Gastrocnemius medialis (tissue), 4 donors: ENCODE results near the gene TNFRSF1A. TPM values are rescaled to one million over a fixed set of nuclear protein-coding genes. Genes with fewer than 3 reads are reported as not detected.

Source experiments
- ATAC-seq, 2 donors: fragments of 150-250 bp; one replicate each; pipeline ENCODE4 v1.9.1; 2016
- DNase-seq, 2 donors: peaks; one replicate each; pipeline ENCODE4 v3.0.0-alpha.2; 2019
- H3K27ac ChIP-seq, 4 donors: fragments of 200-600 bp; sonication (generic); 1 replicate in 1 of 4; 2 replicates in 3 of 4; pipeline ENCODE4 v1.5.1; 2016 to 2018; ENCODE audit warnings: mild to moderate bottlenecking in 2 of 4, moderate library complexity in 1 of 4
- H3K27me3 ChIP-seq, 3 donors: fragments of 200-600 bp; sonication (generic) in 2 of 3; 1 replicate in 1 of 3; 2 replicates in 2 of 3; pipeline versions ENCODE4 v1.5.1 to v1.6.0; 2016 to 2019; ENCODE audit warnings: mild to moderate bottlenecking in 1 of 3, moderate library complexity in 1 of 3
- H3K36me3 ChIP-seq, 2 donors: fragments of 200-600 bp; sonication (generic) in 1 of 2; one replicate each; pipeline ENCODE4 v1.5.1; 2017 to 2018
- H3K4me1 ChIP-seq, 2 donors: fragments of 200-600 bp; sonication (generic) in 1 of 2; one replicate each; pipeline ENCODE4 v1.5.1; 2016 to 2017; ENCODE audit warnings: mild to moderate bottlenecking in 2 of 2
- H3K4me3 ChIP-seq, 4 donors: fragments of 200-600 bp; sonication (generic) in 3 of 4; 1 replicate in 1 of 4; 2 replicates in 3 of 4; pipeline ENCODE4 v1.5.1; 2016 to 2019; ENCODE audit warnings: mild to moderate bottlenecking in 2 of 4
- H3K9me3 ChIP-seq, 3 donors: fragments of 200-600 bp; sonication (generic) in 2 of 3; 1 replicate in 1 of 3; 2 replicates in 2 of 3; pipeline ENCODE4 v1.5.1; 2016 to 2019
- POLR2A ChIP-seq, 2 donors: fragments of 450-650 bp; IDR thresholded peaks; one replicate each; pipeline ENCODE4 v1.6.1; 2017; ENCODE audit warnings: antibody characterized with exemption in 2 of 2, mild to moderate bottlenecking in 2 of 2, moderate library complexity in 2 of 2
- in situ Hi-C, 4 donors: fragments of 200-750 bp; cut with MboI; loops; one replicate each; pipeline versions ENCODE4 v1.15.0 to v1.8.0; 2017; ENCODE audit warnings: low sequenced_read_pairs in 4 of 4
- intact Hi-C: fragments of 100-400 bp; cut with DNase I; formaldehyde crosslinking; loops from one replicate; pipeline ENCODE4 v1.15.1; 2023; ENCODE audit warnings: low total_unique reads
- total RNA-seq, 4 donors: library from RNA; depleted of rRNA; stranded (reverse); fragments of >200 nt; gene quantifications; one replicate each; pipeline versions ENCODE4 v1.1.0 to v1.2.3, GENCODE V29; 2016
- TF ChIP-seq, protein P1 (sequence below), 5 experiments: fragments of 450-650 bp in 3 of 5; fragments of 200-600 bp in 2 of 5; sonication (generic) in 2 of 5; IDR thresholded peaks in 4 of 5; conservative IDR thresholded peaks in 1 of 5; 1 replicate in 4 of 5; 2 replicates in 1 of 5; pipeline ENCODE4 v1.5.1; 2016 to 2019; ENCODE audit warnings: antibody characterized with exemption in 5 of 5, mild to moderate bottlenecking in 3 of 5, moderate library complexity in 3 of 5

TNFRSF1A gene
- total RNA-seq, 4 donors from 2014 or later, result 103 to 220 (median 193) TPM

DNA sequence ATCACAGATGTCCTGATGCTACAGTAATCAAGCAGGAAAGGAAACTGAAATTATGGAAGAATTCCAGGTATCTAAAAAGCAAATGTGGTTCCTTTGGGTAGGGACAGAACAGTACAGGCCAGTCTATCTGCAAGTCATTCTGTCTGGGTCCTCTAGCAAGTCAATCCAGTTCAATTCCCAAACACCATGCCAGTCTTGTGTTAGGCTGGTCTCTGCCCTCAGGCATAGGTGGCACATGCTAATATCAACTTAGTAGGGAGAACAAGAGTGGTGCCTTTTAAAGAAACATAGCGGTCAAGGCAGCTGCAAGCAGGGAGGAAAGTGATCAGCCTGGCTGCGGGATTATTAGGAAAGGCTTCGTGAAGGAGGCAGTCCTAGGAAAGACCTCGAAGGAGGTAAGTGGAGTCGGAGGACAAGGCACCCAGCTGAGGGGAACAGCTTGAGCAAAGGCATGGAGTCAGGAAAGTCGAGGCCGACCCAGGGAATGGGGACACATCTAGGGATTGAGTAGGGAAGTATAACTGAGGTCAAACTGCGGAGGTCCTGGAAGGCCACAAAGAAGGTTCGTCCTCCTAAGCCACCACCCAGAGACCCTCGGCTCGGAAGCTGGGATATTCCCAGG is 35.2 kb downstream of the TNFRSF1A start:
- Histone ChIP-seq H3K4me3 (no peak overlapping the region), H3K27me3 (peaks cover 14 to 16% (median 16%) of the 10 kb centered on the region in 3 donors), H3K36me3 (no peaks in the 10 kb centered on the region), H3K9me3 (no peaks in the 10 kb centered on the region), H3K27ac (no peak overlapping the region), H3K4me1 (no peaks in the 10 kb centered on the region)
- DNase-seq (no peak), ATAC-seq (no peak)
- intact Hi-C loops, result no loop called here
- TF ChIP-seq, protein P1, sequence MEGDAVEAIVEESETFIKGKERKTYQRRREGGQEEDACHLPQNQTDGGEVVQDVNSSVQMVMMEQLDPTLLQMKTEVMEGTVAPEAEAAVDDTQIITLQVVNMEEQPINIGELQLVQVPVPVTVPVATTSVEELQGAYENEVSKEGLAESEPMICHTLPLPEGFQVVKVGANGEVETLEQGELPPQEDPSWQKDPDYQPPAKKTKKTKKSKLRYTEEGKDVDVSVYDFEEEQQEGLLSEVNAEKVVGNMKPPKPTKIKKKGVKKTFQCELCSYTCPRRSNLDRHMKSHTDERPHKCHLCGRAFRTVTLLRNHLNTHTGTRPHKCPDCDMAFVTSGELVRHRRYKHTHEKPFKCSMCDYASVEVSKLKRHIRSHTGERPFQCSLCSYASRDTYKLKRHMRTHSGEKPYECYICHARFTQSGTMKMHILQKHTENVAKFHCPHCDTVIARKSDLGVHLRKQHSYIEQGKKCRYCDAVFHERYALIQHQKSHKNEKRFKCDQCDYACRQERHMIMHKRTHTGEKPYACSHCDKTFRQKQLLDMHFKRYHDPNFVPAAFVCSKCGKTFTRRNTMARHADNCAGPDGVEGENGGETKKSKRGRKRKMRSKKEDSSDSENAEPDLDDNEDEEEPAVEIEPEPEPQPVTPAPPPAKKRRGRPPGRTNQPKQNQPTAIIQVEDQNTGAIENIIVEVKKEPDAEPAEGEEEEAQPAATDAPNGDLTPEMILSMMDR (IDR thresholded peaks at IDR 0.05 in 4 of 5, conservative IDR thresholded peaks at IDR 0.05 in 1 of 5), result no peak
- no peak for TF ChIP-seq POLR2A (IDR thresholded peaks at IDR 0.05)
- in situ Hi-C loops, result no loop called here

- H3K9me3 ChIP-seq, result no peaks in the 10 kb centered on the region
- DNase-seq (no peak), ATAC-seq (no peak)
- H3K4me3 ChIP-seq, result no peak overlapping the region
- H3K27ac ChIP-seq, result no peak overlapping the region
- intact Hi-C loops, result no loop called here
- TF ChIP-seq, protein P1 (IDR thresholded peaks at IDR 0.05 in 4 of 5, conservative IDR thresholded peaks at IDR 0.05 in 1 of 5), result no peak
- TF ChIP-seq POLR2A (IDR thresholded peaks at IDR 0.05), result no peak
- H3K4me1 ChIP-seq, result no peaks in the 10 kb centered on the region
- peaks cover 12 to 13% (median 13%) of the 10 kb centered on the region in 3 donors for H3K27me3 ChIP-seq
- in situ Hi-C loops, result no loop called here
- no peaks in the 10 kb centered on the region for H3K36me3 ChIP-seq
Observed at GRCh38 chr12:6306151-6306550, 35.7 kb downstream of the TNFRSF1A start.

DNA sequence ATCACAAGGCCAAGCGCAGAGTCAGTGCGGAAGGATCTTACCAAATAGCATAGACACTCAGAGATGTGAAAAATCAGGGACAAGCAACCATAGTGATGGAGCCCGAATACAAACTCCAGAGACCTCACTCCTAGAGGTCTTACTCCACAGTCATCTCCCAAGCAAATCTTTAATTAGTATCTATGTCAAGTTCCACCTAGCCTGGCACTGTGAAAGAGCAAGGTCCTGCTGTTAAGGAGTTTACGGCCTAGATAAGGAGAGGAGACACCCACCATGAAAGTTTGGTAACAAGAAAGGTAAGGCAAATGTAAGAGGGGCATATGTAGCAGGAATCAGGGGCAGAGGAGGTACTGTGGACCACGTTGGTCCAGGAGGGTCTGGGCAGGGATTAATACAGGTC is 38.8 kb downstream of the TNFRSF1A start:
- intact Hi-C loops, result no loop called here
- TF ChIP-seq POLR2A (IDR thresholded peaks at IDR 0.05), result no peak
- TF ChIP-seq, protein P1 (IDR thresholded peaks at IDR 0.05 in 4 of 5, conservative IDR thresholded peaks at IDR 0.05 in 1 of 5), result no peak

DNA sequence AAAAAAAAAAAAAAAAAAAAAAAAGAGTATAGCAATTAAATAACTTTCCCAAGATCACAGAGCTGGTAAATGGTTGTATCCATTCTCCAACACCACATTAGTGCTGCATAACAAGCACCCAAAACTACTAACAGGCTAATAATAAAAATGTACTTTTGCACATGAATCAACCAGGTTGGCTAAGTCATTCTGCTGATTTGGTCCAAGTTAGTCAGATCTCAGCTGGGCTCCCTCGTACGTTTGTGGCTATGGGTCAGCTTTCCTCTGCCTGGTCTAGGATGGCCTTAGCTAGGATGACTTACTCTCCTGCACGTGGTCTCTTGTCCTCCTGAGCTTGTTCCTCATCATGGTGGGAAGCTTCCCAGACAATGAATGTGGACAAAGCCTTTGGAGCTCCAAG is 39.3 kb downstream of the TNFRSF1A start:
- H3K9me3 ChIP-seq, result no peaks in the 10 kb centered on the region
- H3K27ac ChIP-seq, result no peak overlapping the region
- no peaks in the 10 kb centered on the region for H3K4me1 ChIP-seq
- intact Hi-C loops, result no loop called here
- ATAC-seq (no peak), DNase-seq (no peak)
- TF ChIP-seq POLR2A (IDR thresholded peaks at IDR 0.05), result no peak
- TF ChIP-seq, protein P1 (IDR thresholded peaks at IDR 0.05 in 4 of 5, conservative IDR thresholded peaks at IDR 0.05 in 1 of 5), result no peak
- H3K27me3 ChIP-seq, result no peaks in the 10 kb centered on the region
- H3K4me3 ChIP-seq, result no peak overlapping the region
- H3K36me3 ChIP-seq, result no peaks in the 10 kb centered on the region
- in situ Hi-C loops, result no loop called here

More for the DNA sequence above, 38.8 kb downstream of the TNFRSF1A start:
- H3K27me3 ChIP-seq, result no peaks in the 10 kb centered on the region
- no peak for DNase-seq
- in situ Hi-C loops, result no loop called here
- no peaks in the 10 kb centered on the region for H3K9me3 ChIP-seq
- H3K4me3 ChIP-seq, result no peak overlapping the region
- ATAC-seq, result no peak
- H3K27ac ChIP-seq, result no peak overlapping the region
- no peaks in the 10 kb centered on the region for H3K4me1 ChIP-seq
- H3K36me3 ChIP-seq, result no peaks in the 10 kb centered on the region

DNA sequence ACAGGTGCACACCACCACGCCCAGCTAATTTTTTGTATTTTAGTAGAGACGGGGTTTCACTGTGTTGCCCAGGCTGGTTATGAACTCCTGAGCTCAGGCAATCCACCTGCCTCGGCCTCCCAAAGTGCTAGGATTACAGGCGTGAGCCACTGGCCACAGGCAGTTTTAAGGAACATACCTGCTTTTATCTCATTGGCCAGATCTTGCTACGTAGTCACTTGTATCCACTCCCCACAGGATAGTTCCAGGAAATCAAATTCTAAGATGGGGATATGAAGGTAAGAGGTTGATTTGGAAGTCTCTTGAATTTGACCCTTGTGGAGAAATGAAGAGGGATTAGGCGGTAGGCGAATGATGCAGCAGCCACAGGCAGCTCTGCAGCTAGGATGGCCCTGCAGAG is 40.2 kb downstream of the TNFRSF1A start:
- ATAC-seq, result no peak
- Histone ChIP-seq H3K27me3 (no peaks in the 10 kb centered on the region), H3K9me3 (no peaks in the 10 kb centered on the region), H3K36me3 (no peaks in the 10 kb centered on the region), H3K27ac (no peak overlapping the region), H3K4me3 (no peak overlapping the region), H3K4me1 (no peaks in the 10 kb centered on the region)
- intact Hi-C loops, result no loop called here
- DNase-seq, result no peak
- TF ChIP-seq POLR2A (IDR thresholded peaks at IDR 0.05), result no peak
- TF ChIP-seq, protein P1 (IDR thresholded peaks at IDR 0.05 in 4 of 5, conservative IDR thresholded peaks at IDR 0.05 in 1 of 5), result no peak
- in situ Hi-C loops, result no loop called here
